Keratinocyte (primary cell): Measurements from ENCODE around the gene PLEKHB2.

Experiments used
- EZH2 ChIP-seq: IDR thresholded peaks from one replicate; pipeline ENCODE4 v1.6.1; 2012; ENCODE audit warnings: inconsistent platforms, mild to moderate bottlenecking, low read length, moderate library complexity
- TF ChIP-seq, protein P1 (sequence below), 3 experiments: IDR thresholded peaks in 1 of 3; conservative IDR thresholded peaks in 1 of 3; optimal IDR thresholded peaks in 1 of 3; 2 replicates in 2 of 3; 3 replicates in 1 of 3; pipeline versions ENCODE3 to v1.5.1; 2011; ENCODE audit warnings: low read length in 3 of 3, mild to moderate bottlenecking in 3 of 3, moderate library complexity in 2 of 3, control low read depth in 1 of 3, inconsistent platforms in 1 of 3; ENCODE audit not compliant: insufficient read depth in 2 of 3; ENCODE audit errors: extremely low read depth in 1 of 3

DNA sequence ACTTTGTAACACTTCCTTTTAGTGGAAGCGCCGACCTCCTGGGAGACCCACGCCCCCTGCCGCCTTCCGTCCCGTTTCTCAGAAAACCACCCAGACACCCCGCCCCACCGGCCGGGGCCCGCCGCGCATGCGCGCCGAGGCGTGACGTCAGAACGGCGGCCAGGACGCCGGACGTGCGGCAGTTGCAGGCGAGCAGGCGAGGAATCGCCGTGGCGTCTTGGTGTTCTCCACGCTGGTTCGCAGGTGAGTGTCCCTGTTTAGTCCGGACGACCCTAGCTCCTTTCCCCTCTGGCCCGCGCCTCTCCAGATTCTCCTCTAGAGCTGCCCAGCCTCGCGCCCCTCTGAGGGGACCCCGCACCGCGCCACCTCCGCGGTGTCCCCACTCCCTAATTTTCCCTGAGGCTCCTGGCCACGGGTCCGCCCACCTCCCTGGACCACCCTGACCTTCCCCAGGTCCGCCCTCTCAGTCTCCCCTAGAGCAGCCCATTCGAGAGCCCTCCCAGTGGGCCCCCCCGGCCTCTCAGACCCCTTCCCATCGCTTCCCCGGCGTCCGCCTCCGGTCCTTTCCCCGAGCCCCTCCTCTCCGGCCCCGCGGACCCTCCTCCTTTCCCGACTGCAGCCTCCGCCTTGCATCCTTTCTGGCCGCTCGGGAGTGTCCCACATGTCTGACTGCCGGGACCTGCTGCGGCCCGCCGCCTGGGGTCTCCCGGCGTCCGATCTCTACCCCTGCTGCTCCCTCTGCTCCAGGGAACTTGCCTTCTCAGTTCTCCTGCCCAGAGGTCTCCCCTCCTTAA, at the start of gene PLEKHB2:
- TF ChIP-seq, protein P1, sequence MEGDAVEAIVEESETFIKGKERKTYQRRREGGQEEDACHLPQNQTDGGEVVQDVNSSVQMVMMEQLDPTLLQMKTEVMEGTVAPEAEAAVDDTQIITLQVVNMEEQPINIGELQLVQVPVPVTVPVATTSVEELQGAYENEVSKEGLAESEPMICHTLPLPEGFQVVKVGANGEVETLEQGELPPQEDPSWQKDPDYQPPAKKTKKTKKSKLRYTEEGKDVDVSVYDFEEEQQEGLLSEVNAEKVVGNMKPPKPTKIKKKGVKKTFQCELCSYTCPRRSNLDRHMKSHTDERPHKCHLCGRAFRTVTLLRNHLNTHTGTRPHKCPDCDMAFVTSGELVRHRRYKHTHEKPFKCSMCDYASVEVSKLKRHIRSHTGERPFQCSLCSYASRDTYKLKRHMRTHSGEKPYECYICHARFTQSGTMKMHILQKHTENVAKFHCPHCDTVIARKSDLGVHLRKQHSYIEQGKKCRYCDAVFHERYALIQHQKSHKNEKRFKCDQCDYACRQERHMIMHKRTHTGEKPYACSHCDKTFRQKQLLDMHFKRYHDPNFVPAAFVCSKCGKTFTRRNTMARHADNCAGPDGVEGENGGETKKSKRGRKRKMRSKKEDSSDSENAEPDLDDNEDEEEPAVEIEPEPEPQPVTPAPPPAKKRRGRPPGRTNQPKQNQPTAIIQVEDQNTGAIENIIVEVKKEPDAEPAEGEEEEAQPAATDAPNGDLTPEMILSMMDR (optimal IDR thresholded peaks at IDR 0.05 in 1 of 3, IDR thresholded peaks at IDR 0.05 in 1 of 3, conservative IDR thresholded peaks at IDR 0.05 in 1 of 3; ENCODE audit: extremely low read depth in 1 of 3, insufficient read depth in 2 of 3, low read length in 3 of 3), result peak in 2 of 3 experiments; percentile 6 to 20
- TF ChIP-seq EZH2, result no peak
